GM23248 (cell line): ENCODE data around the gene CASZ1. TPM values are rescaled to one million over a fixed set of nuclear protein-coding genes. Genes with fewer than 3 reads are reported as not detected.

Source experiments
- DNase-seq: peaks from one replicate; pipeline ENCODE4 v3.0.0-alpha.2; 2015
- H2AFZ ChIP-seq: fragments of 200-600 bp; sonication (generic); 2 replicates; pipeline ENCODE4 v1.6.1; 2016; ENCODE audit warnings: antibody characterized with exemption
- H3F3A ChIP-seq: fragments of 200-600 bp; sonication (generic); 2 replicates; pipeline ENCODE4 v1.6.1; 2016; ENCODE audit warnings: mild to moderate bottlenecking, antibody characterized with exemption, mixed run types; ENCODE audit not compliant: insufficient read depth
- H3K27ac ChIP-seq: fragments of 200-600 bp; sonication (generic); 2 replicates; pipeline ENCODE4 v1.5.1; 2016; ENCODE audit warnings: mild to moderate bottlenecking
- H3K27me3 ChIP-seq: fragments of 200-600 bp; sonication (generic); replicated peaks from 2 replicates; pipeline ENCODE4 v1.6.1; 2016; ENCODE audit warnings: mild to moderate bottlenecking; ENCODE audit not compliant: insufficient read depth
- H3K36me3 ChIP-seq: fragments of 200-600 bp; sonication (generic); 2 replicates; pipeline ENCODE4 v1.6.1; 2016; ENCODE audit warnings: low read depth, mild to moderate bottlenecking
- H3K4me1 ChIP-seq: fragments of 200-600 bp; sonication (generic); 2 replicates; pipeline ENCODE4 v1.6.1; 2016; ENCODE audit warnings: mild to moderate bottlenecking; ENCODE audit not compliant: insufficient read depth
- H3K4me2 ChIP-seq: fragments of 200-600 bp; sonication (generic); one replicate; pipeline ENCODE4 v1.6.1; 2016; ENCODE audit warnings: mild to moderate bottlenecking; ENCODE audit not compliant: unreplicated experiment
- H3K4me3 ChIP-seq: fragments of 200-600 bp; sonication (generic); 2 replicates; pipeline ENCODE4 v1.5.1; 2016; ENCODE audit warnings: mild to moderate bottlenecking
- H3K79me2 ChIP-seq: fragments of 200-600 bp; sonication (generic); 2 replicates; pipeline ENCODE4 v1.6.1; 2016; ENCODE audit warnings: mild to moderate bottlenecking; ENCODE audit not compliant: insufficient read depth
- H3K9ac ChIP-seq: fragments of 200-600 bp; sonication (generic); 2 replicates; pipeline ENCODE4 v1.6.1; 2016; ENCODE audit warnings: mild to moderate bottlenecking
- H3K9me2 ChIP-seq: fragments of 200-600 bp; sonication (generic); 2 replicates; pipeline ENCODE4 v1.6.1; 2016; ENCODE audit warnings: mixed run types, mild to moderate bottlenecking, moderate library complexity; ENCODE audit not compliant: insufficient read depth
- H3K9me3 ChIP-seq: fragments of 200-600 bp; sonication (generic); one replicate; pipeline ENCODE4 v1.6.1; 2017; ENCODE audit warnings: low read depth
- H4K20me1 ChIP-seq: fragments of 200-600 bp; sonication (generic); 2 replicates; pipeline ENCODE4 v1.6.0; 2016; ENCODE audit not compliant: insufficient read depth
- EZH2 ChIP-seq: fragments of 200-600 bp; sonication (generic); IDR thresholded peaks from 2 replicates; pipeline ENCODE4 v1.6.1; 2018; ENCODE audit warnings: antibody characterized with exemption, mild to moderate bottlenecking; ENCODE audit not compliant: insufficient read depth, poor library complexity, severe bottlenecking
- EZH2phosphoT487 ChIP-seq: fragments of 200-600 bp; sonication (generic); IDR thresholded peaks from 2 replicates; pipeline ENCODE4 v1.6.1; 2018; ENCODE audit warnings: antibody characterized with exemption, moderate library complexity, mild to moderate bottlenecking, low read depth; ENCODE audit not compliant: insufficient read depth
- WGBS, 2 experiments: methylation state at CpG; one replicate each; pipeline ENCODE4 v1.1.6; 2015 to 2017; ENCODE audit warnings: low lambda C conversion rate in 2 of 2, low coverage in 1 of 2; ENCODE audit errors: missing lambda C conversion rate in 2 of 2; 5-methylcytosine and 5-hydroxymethylcytosine counted together
- in situ Hi-C: fragments of 300-500 bp; cut with MboI; formaldehyde crosslinking; loops from 2 replicates; pipeline ENCODE4 v1.15.0; 2020
- polyA plus RNA-seq: library from polyadenylated mRNA; unstranded; fragments of >200 nt; fragmentation: Nextera tagmentation; extraction: Ambion mirVana; gene quantifications from 2 replicates; pipeline ENCODE4 v1.2.1, GENCODE V29; 2016
- total RNA-seq: library from RNA; depleted of rRNA; stranded (reverse); fragments of >200 nt; shearing (Covaris generic); gene quantifications from 2 replicates; pipeline ENCODE4 v1.2.3, GENCODE V29; 2014

The CASZ1 gene
- total and polyA plus RNA-seq, 2 experiments from 2014 or later: 0.11 to 0.54 TPM

DNA sequence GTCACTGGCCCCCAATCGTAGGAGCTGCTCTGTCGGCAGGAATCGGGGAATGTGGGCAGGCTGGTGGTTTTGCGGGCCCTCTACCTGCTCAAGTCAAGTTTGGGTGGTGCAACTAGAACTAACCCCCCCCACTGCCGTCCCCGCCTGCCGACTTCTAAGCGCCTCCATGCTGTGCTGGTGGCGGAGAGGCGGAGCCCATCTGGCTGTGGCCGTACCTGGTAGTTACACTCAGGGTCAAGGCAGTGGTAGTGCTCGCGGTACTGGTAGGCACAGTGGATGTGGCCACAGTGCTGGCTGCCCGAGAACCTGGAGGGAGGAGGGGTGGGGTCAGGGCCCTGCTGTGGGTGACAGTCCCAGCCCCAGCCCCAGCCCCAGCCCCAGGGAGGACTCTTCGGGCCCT, 140.0 kb downstream of the CASZ1 start:
- Histone ChIP-seq H2AFZ (no peak overlapping the region), H4K20me1 (no peaks in the 10 kb centered on the region), H3F3A (no peaks in the 10 kb centered on the region), H3K27ac (no peak overlapping the region), H3K4me1 (no peaks in the 10 kb centered on the region), H3K27me3 (no peaks in the 10 kb centered on the region), H3K9me3 (no peaks in the 10 kb centered on the region), H3K4me2 (no peak overlapping the region), H3K9me2 (no peaks in the 10 kb centered on the region), H3K9ac (no peak overlapping the region), H3K36me3 (no peaks in the 10 kb centered on the region), H3K4me3 (no peak overlapping the region), H3K79me2 (no peaks in the 10 kb centered on the region)
- TF ChIP-seq EZH2phosphoT487: no peak
- TF ChIP-seq EZH2: no peak
- in situ Hi-C loops: no loop called here
- no peak for DNase-seq
- 94% methylated on average over 15 of the region's 15 CpGs for WGBS, 2 experiments

DNA sequence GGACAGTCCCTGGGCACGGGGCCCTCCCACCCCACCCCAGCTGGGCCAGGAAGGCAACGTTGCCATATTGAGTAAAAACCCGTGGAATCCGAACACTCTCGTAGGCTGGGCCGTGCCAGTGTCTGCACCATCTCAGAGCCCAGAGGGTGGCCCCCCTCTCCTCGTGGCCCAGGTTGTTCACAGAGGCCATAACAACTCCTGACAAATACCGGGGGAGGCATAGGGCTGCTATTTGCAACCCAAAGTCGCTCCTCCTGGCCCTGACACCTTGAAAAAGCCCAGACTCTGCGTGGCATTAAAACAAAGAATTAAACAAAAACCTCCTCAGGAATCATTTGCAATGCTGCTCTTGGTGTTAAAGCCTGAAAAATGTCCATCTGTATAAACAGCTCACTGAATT, 141.4 kb downstream of the CASZ1 start:
- Histone ChIP-seq H3K9ac (no peak overlapping the region), H3K4me1 (no peaks in the 10 kb centered on the region), H3K27ac (no peak overlapping the region), H3K27me3 (no peaks in the 10 kb centered on the region), H3K36me3 (no peaks in the 10 kb centered on the region), H3K4me2 (no peak overlapping the region), H4K20me1 (no peaks in the 10 kb centered on the region), H3K79me2 (no peaks in the 10 kb centered on the region), H3K4me3 (no peak overlapping the region), H3K9me2 (no peaks in the 10 kb centered on the region), H3K9me3 (no peaks in the 10 kb centered on the region), H2AFZ (no peak overlapping the region), H3F3A (no peaks in the 10 kb centered on the region)
- in situ Hi-C loops: no loop called here
- no peak for DNase-seq
- WGBS, 2 experiments: 70 to 73% methylated on average over 10 of the region's 10 CpGs
- TF ChIP-seq EZH2: no peak
- no peak for TF ChIP-seq EZH2phosphoT487

- Histone ChIP-seq H3K27me3 (no peaks in the 10 kb centered on the region), H3F3A (no peaks in the 10 kb centered on the region), H4K20me1 (no peaks in the 10 kb centered on the region), H2AFZ (no peak overlapping the region), H3K9ac (no peak overlapping the region), H3K9me3 (no peaks in the 10 kb centered on the region), H3K36me3 (no peaks in the 10 kb centered on the region), H3K4me2 (no peak overlapping the region), H3K27ac (no peak overlapping the region), H3K79me2 (no peaks in the 10 kb centered on the region), H3K9me2 (no peaks in the 10 kb centered on the region), H3K4me3 (no peak overlapping the region), H3K4me1 (no peaks in the 10 kb centered on the region)
- TF ChIP-seq EZH2 (no peak), EZH2phosphoT487 (no peak)
- in situ Hi-C loops: no loop called here
- no peak for DNase-seq
- 90 to 92% methylated on average over 37 to 41 of the region's 41 CpGs for WGBS, 2 experiments
These were observed 142.9 kb downstream of the CASZ1 start for GRCh38 chr1:10653370-10654125.

GRCh38 chr1:10652626-10653025, 143.8 kb downstream of the CASZ1 start:
- no peak overlapping the region for H3K4me2 ChIP-seq
- H3K27me3 ChIP-seq: no peaks in the 10 kb centered on the region
- no peaks in the 10 kb centered on the region for H4K20me1 ChIP-seq
- no peaks in the 10 kb centered on the region for H3K9me3 ChIP-seq
- no peaks in the 10 kb centered on the region for H3K4me1 ChIP-seq
- no peak for TF ChIP-seq EZH2phosphoT487
- TF ChIP-seq EZH2: no peak
- 89 to 91% methylated on average over 12 of the region's 12 CpGs for WGBS, 2 experiments
- no peaks in the 10 kb centered on the region for H3F3A ChIP-seq
- in situ Hi-C loops: no loop called here
- no peak for DNase-seq
- no peak overlapping the region for H2AFZ ChIP-seq
- H3K9ac ChIP-seq: no peak overlapping the region
- no peak overlapping the region for H3K27ac ChIP-seq
- H3K9me2 ChIP-seq: no peaks in the 10 kb centered on the region
- no peaks in the 10 kb centered on the region for H3K79me2 ChIP-seq
- no peaks in the 10 kb centered on the region for H3K36me3 ChIP-seq
- H3K4me3 ChIP-seq: no peak overlapping the region

DNA sequence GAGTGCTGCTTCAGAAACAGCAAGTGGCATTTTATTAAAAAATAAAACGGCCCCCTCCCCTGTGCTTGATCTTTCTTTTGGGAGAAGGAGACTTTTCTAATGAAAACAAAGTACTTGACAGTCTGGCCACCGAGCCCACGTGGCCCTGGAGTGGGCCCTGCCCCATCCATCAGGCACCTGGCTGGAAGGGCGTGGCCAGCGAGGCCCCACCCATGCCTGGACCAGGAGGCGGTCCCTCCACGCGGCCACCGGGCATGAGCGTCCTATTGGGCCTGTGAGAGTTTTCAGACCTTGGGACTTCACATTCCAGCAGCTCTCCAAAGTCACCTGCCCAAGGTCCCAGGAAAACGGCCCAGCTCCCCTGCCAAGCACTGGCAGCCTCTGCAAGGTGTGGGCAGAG, 144.7 kb downstream of the CASZ1 start:
- Histone ChIP-seq H3K79me2 (no peaks in the 10 kb centered on the region), H3K4me2 (no peak overlapping the region), H3K27me3 (no peaks in the 10 kb centered on the region), H3K9me3 (no peaks in the 10 kb centered on the region), H3K4me1 (no peaks in the 10 kb centered on the region), H3K36me3 (no peaks in the 10 kb centered on the region), H2AFZ (no peak overlapping the region), H3K9me2 (no peaks in the 10 kb centered on the region), H3K27ac (no peak overlapping the region), H3K9ac (no peak overlapping the region), H4K20me1 (no peaks in the 10 kb centered on the region), H3F3A (no peaks in the 10 kb centered on the region), H3K4me3 (no peak overlapping the region)
- no peak for TF ChIP-seq EZH2phosphoT487
- TF ChIP-seq EZH2: no peak
- WGBS, 2 experiments: 68 to 70% methylated on average over 11 of the region's 11 CpGs
- in situ Hi-C loops: no loop called here
- no peak for DNase-seq
